Fibroblast of gingiva (primary cell): ENCODE results near the gene FGFR4.
"Not testable (repeated sequence)": the region's sequence is repeated elsewhere in the genome, so short reads cannot be mapped to it uniquely, and the experiment has no call there.

ENCODE experiments used
- DNase-seq: peaks from one replicate; pipeline ENCODE4 v3.0.0-alpha.2; 2011; ENCODE audit warnings: low read depth

FGFR4 gene

GRCh38 chr5:177086654-177087397, at the start of gene FGFR4:
Gene FGFR4, plus strand, starts transcription at chr5:177086915. Its CDS starts 2,688 bp downstream, at chr5:177089603.
- peak; percentile 46 for DNase-seq

DNA sequence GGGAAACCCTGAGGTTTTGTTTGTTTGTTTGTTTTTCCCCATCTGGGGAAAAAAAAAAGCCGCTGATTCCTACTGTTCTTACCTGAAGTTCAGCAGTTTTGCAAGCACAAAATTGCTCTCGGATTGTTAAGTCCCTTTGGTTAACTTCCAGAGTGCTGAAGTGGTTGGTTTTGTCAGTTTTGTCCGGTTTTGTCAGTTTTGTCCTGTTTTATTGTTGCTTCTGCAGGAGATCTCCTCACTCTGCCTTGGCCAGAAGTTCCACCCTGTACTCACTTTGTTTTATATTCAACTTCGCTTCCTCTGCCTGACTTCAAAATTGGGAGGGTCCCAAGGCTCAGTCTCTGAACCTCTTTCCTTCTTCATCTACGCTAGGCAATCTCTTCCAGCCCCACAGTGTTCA, 49.8 kb upstream of the FGFR4 start:
- no peak for DNase-seq

DNA sequence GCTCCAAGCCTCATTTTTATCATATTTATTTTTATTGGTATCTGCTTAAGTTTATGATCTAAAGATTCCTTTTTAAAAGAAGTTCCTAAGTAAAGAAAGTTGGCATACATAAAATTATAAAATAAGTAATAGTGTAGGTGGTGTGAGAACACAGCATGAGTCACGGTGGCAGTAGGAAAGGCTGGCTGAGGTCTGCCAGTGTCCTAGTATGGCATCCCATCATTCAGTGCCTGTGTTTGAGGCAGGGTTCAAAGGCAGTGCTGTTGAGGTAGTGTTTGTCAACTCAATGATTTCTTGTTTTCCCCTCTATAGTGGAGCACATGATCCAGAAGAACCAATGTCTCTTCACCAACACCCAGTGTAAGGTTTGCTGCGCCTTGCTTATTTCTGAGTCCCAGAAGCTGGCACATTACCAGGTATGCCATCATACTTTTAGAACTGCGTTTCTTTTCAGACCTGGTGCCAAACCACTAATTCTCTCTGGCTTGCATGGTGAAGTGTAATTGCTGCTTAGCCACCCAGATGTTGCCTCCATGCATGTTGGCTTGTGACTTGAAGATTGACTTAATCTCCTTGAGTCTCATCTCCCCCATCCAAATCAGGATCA, 45.8 kb upstream of the FGFR4 start:
- DNase-seq, result peak; percentile 81

- DNase-seq, result no peak
Measured at GRCh38 chr5:177041936-177042335, 44.8 kb upstream of the FGFR4 start.

DNA sequence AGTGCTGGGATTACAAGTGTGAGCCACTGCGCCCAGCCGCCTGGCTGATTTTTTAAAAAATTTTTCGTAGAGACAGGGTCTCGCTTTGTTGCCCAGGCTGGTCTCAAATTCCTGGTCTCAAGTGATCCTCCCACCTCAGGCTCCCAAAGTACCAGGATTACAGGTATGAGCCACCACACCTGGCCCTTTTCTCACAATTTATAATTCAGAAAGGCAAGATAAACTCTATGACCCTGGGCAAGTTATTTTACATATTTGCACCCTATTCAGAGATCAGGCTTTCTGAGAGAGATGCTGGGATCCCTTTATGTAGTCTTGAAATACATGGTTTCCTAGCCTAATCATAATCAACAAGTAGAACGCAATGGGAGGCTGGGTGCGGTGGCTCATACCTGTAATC, 43.6 kb upstream of the FGFR4 start:
- no peak for DNase-seq

- no peak for DNase-seq
Measured at GRCh38 chr5:177043958-177044357, 42.8 kb upstream of the FGFR4 start.

DNA sequence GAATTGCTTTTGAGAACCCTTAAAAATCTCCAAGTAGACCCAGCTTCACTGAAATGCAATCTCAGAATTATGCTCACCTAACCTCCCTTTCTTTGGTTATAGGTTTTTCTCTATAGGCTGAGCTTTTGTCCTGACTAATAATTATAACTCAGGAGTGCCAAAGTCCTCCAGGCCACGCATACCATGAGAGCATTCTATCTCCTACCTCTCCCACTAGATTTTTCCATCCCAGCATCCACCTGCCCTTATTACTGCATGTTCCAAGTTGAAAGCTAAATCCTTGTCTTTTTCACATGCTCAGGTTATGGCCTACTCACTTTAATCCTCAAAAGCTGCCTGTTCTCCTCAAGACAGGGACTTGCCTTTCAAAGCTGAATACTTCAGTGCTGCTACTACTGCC, 42.1 kb upstream of the FGFR4 start:
- DNase-seq, result no peak

DNA sequence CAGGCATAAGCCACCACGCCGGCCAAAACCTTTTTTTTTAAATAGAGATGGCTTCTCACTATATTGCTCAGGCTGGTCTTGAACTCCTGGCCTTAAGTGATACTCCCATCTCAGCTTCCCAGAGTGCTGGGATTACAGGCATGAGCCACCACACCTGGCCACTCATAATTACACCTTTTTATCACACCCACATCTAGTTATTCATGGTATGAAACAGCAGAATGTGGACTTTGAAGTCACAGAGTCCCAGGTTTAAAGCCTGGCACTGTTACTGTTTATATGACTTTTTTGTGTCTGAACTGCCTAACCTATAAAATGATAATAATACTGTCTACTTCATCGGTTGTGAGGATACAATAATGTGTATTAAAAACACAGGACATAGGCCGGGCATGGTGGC, 41.1 kb upstream of the FGFR4 start:
- no peak for DNase-seq

DNA sequence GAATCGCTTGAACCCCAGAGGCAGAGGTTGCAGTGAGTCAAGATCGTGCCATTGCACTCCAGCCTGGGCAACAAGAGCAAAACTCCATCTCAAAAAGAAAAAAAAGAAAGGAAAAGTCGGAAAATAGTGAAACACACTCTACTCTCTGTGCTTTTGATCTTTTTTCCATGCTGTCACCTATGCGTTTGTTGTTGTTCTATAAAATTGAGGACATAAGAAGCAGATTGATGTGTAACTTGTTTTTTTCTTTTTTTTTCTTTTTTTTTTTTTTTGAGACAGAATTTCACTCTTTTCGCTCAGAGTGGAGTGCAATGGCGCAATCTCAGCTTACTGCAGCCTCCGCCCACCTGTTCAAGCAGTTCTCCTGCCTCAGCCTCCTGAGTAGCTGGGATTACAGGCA, 38.2 kb upstream of the FGFR4 start:
- not testable (repeated sequence) for DNase-seq

GRCh38 chr5:177049285-177049684, 37.4 kb upstream of the FGFR4 start:
- no peak for DNase-seq

GRCh38 chr5:177064500-177065277, 22.0 kb upstream of the FGFR4 start:
- no peak for DNase-seq

GRCh38 chr5:177065491-177065890, 21.2 kb upstream of the FGFR4 start:
- DNase-seq, result no peak

DNA sequence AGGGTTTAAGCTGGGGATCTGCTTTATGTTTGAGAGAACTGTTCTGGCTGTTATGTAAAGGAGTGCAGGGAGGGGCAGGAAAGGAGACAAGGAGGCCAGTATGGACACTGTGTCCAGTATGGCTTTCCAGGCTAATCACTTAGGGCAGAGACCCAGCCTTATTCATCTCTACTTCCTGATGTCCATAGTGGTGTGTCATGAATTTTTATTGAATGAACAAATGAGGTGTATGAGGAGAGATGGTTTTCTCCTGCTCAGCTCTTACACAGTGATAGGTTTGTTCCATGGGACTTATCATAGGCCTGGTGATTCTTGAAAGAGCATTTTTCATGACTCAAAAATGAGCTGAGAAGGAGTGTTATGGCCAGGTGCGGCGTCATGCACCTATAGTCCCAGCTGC, 20.5 kb upstream of the FGFR4 start:
- no peak for DNase-seq

GRCh38 chr5:177067503-177067902, 19.2 kb upstream of the FGFR4 start:
- DNase-seq, result no peak

- DNase-seq, result no peak
Measured at GRCh38 chr5:177070536-177071191, 16.1 kb upstream of the FGFR4 start.

- DNase-seq, result peak; percentile 65
Measured at GRCh38 chr5:177071666-177072385, 14.9 kb upstream of the FGFR4 start.

GRCh38 chr5:177077335-177077734, 9.4 kb upstream of the FGFR4 start:
- no peak for DNase-seq

GRCh38 chr5:177079606-177080005, 7.1 kb upstream of the FGFR4 start:
- DNase-seq, result no peak

DNA sequence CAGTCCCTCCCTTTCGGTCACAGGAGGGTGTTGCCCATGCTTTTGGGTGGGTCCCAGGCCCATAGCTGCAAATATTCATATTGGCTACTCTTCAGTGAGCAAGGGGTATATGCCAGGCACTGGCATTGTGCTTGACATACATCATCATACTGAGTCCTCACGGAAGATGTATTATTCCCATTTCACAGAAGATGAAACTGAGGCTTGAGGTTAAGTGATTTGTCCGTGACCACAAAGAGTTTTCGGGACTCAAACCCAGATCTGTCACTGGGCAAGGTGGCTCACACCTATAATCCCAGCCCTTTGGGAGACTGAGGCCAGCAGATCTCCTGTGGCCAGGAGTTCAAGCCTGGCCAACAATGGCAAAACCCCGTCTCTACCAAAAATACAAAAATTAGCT, 6.5 kb upstream of the FGFR4 start:
- DNase-seq, result no peak

GRCh38 chr5:177081859-177082258, 4.9 kb upstream of the FGFR4 start:
- DNase-seq, result no peak

- no peak for DNase-seq
Measured at GRCh38 chr5:177083357-177083756, 3.4 kb upstream of the FGFR4 start.

- DNase-seq, result no peak
Measured at GRCh38 chr5:177084175-177084574, 2.5 kb upstream of the FGFR4 start.
